ENCODE results near the gene LCN12.

The LCN12 gene

DNA sequence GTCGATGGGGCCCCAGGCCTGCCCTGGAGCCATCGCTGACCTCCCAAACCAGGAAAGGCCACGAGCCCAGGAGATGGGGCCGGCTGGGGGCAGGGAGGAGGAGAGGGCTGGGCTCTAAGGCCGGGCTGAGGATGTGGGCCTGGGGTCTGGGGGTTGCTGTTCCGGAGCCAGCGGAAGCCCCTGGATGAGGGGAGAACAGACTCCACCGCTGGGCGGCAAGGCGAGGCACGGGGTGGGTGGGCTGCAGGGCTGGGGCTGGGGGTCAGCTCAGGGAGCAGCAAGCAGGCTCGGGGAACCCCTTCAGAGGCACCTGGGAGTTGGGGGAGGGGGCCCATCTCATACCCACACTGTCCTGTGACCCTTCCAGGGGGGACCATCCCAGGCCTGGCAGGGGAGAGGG lies 11.7 kb downstream of the LCN12 start:
- POLR2A ChIA-PET = no interaction called here
- TF ChIP-seq CTCF (IDR thresholded peaks at IDR 0.05; ENCODE audit: insufficient read depth, low read length, missing control alignments) = no peak
- CTCF ChIA-PET = interaction anchor here (3.7 kb wide), 1 partner anchor 16 kb away, joined by 16 read pairs; no protein-coding TSS in a partner anchor

GRCh38 chr9:136964171-136964689 lies 12.2 kb downstream of the LCN12 start:
- DNase-seq (ENCODE audit: low read depth, low spot score) = no peak
- CTCF ChIA-PET = interaction anchor here (1.1 to 3.7 kb wide), 3 partner anchors 16 to 71 kb away, joined by 3 to 16 read pairs (median 5); partner anchors contain the start of gene C8G
- POLR2A ChIA-PET = no interaction called here
- TF ChIP-seq CTCF (IDR thresholded peaks at IDR 0.05; ENCODE audit: insufficient read depth, low read length, missing control alignments) = no peak
- H3K4me3 ChIP-seq (ENCODE audit: low read depth, low read length) = no peak overlapping the region

More for the DNA sequence above, 11.7 kb downstream of the LCN12 start:
- H3K4me3 ChIP-seq (ENCODE audit: low read depth, low read length) = no peak overlapping the region
- DNase-seq (ENCODE audit: low read depth, low spot score) = no peak

- H3K4me3 ChIP-seq (ENCODE audit: low read depth, low read length) = no peak overlapping the region
- ChIA-PET POLR2A (no interaction called here), CTCF (interaction anchor here (1.1 to 3.7 kb wide), 4 partner anchors 17 to 71 kb away, joined by 3 to 16 read pairs (median 6); partner anchors contain the start of gene C8G)
- no peak for DNase-seq (ENCODE audit: low read depth, low spot score)
- no peak for TF ChIP-seq CTCF (IDR thresholded peaks at IDR 0.05; ENCODE audit: insufficient read depth, low read length, missing control alignments)
These were observed 12.9 kb downstream of the LCN12 start for GRCh38 chr9:136964833-136965422.

DNA sequence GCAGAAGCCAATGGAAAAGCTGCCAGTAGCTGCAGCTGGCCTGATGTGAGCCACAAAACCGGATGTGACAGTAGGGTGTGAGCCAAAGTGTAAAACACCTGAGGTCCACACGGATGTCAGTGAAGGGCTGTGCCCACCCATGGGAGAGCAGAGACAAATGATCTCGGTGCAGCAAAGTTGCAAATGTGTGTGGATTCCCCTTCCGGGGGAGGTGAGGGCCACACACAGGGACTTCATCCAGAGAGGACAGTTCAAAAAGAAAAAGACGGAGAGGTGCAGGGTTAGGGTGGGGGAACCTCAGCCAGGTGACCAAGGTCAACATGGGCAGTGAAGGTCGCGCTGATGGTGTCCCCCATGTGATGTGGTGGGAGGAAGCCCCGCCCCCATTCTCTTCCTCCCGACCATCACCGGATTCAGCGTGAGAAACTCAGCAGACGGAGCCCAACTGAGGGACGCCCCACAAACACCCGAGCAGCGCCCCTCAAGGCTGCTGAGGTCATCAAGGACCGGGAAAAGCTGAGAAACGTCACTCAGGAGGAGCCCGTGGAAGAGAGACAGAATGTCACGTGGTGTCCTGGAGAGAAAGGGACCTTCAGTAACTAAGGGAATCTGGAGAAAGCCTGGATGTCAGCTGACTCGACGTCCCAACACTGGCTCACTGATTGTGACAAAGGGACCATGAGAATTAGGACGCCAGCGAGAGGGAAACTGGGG lies 13.9 kb downstream of the LCN12 start:
- CTCF ChIA-PET = interaction anchor here (0.9 to 1.9 kb wide), 4 partner anchors 9 to 63 kb away, joined by 3 to 9 read pairs (median 6); partner anchors contain the start of gene C8G
- H3K4me3 ChIP-seq (ENCODE audit: low read depth, low read length) = no peak overlapping the region
- no peak for DNase-seq (ENCODE audit: low read depth, low spot score)
- TF ChIP-seq CTCF (IDR thresholded peaks at IDR 0.05; ENCODE audit: insufficient read depth, low read length, missing control alignments) = no peak
- POLR2A ChIA-PET = interaction anchor here (0.6 kb wide), 1 partner anchor 244 kb away, joined by 4 read pairs; no protein-coding TSS in a partner anchor

DNA sequence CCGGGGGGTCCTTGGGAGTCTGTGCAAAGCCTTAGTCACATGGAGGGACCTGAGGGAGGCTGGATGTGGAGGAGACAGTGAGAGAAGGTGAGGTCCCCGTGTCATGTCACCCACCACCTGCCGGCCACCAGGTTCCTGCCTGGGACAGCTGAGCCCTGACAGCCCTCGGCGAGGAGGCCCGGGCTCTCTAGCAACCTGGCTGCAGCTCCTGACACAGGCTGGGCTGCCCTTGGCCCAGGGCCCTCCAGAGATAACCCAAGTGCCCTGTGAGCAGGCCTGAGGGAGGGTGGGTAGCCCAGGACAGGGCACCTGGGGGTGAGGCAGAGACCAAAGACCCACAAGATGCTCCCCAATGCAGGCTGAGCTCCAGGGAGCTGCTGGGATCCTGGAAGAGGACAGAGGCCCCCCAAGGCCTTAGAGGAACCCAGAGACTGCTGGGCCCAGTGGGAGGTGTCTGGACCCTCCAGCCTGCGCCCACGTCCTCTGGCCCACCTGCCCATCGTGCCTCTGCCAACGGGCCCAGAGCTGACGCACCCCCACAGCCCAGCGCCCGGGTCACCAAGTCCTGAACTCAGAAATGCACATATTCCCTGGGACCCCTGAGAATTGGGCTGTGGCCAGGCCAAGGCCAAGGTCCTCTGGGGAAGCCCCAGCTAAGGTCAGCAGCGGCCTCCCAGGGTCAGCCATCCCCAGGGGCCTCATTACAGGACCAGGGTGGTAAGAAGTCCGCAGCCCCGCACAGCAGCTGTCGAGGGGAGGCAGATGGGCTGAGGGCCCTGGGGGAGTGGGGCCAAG lies 16.5 kb downstream of the LCN12 start:
- ChIA-PET POLR2A (no interaction called here), CTCF (interaction anchor here (1.0 kb wide), 1 partner anchor 95 kb away, joined by 3 read pairs; no protein-coding TSS in a partner anchor)
- no peak overlapping the region for H3K4me3 ChIP-seq (ENCODE audit: low read depth, low read length)
- DNase-seq (ENCODE audit: low read depth, low spot score) = no peak
- no peak for TF ChIP-seq CTCF (IDR thresholded peaks at IDR 0.05; ENCODE audit: insufficient read depth, low read length, missing control alignments)

All from AG04449 (cell line).